Right atrium auricular region (tissue), 2 donors: ENCODE results near the gene IL12RB2. TPM values are rescaled to one million over a fixed set of nuclear protein-coding genes. Genes with fewer than 3 reads are reported as not detected.

Experiments used
- DNase-seq: peaks from one replicate; pipeline ENCODE4 v3.0.0-alpha.2; 2019; ENCODE audit warnings: low spot score
- H3K27ac ChIP-seq, 2 donors: fragments of 200-600 bp; sonication (generic); 1 replicate in 1 of 2; 2 replicates in 1 of 2; pipeline ENCODE4 v1.5.1; 2016 to 2019
- H3K27me3 ChIP-seq, 2 donors: fragments of 200-600 bp; sonication (generic); one replicate each; pipeline versions ENCODE4 v1.5.1 to v1.6.0; 2017 to 2019
- H3K36me3 ChIP-seq: fragments of 200-600 bp; sonication (generic); one replicate; pipeline ENCODE4 v1.5.1; 2016
- H3K4me1 ChIP-seq, 2 donors: fragments of 200-600 bp; sonication (generic); one replicate each; pipeline versions ENCODE4 v1.5.1 to v1.6.0; 2017 to 2019
- H3K4me3 ChIP-seq, 2 donors: fragments of 200-600 bp; sonication (generic); 1 replicate in 1 of 2; 2 replicates in 1 of 2; pipeline ENCODE4 v1.5.1; 2017 to 2019; ENCODE audit warnings: mild to moderate bottlenecking in 1 of 2, moderate library complexity in 1 of 2
- H3K9me3 ChIP-seq, 2 donors: fragments of 200-600 bp; sonication (generic); one replicate each; pipeline ENCODE4 v1.5.1; 2019
- CTCF ChIP-seq, 2 donors: fragments of 200-600 bp; sonication (generic); IDR thresholded peaks; one replicate each; pipeline ENCODE4 v1.5.1; 2019; ENCODE audit warnings: antibody characterized with exemption in 2 of 2
- total RNA-seq, 2 donors: library from RNA; depleted of rRNA; stranded (reverse); fragments of >200 nt; gene quantifications; one replicate each; pipeline ENCODE4 v1.1.0, GENCODE V29; 2016

IL12RB2 gene
- total RNA-seq, 2 donors from 2014 or later, result 0.43 to 0.44 TPM

GRCh38 chr1:67300561-67300960, 7.1 kb upstream of the IL12RB2 start:
- Histone ChIP-seq H3K27me3 (no peaks in the 10 kb centered on the region), H3K36me3 (no peaks in the 10 kb centered on the region), H3K9me3 (no peaks in the 10 kb centered on the region), H3K27ac (no peak overlapping the region), H3K4me3 (no peak overlapping the region), H3K4me1 (no peaks in the 10 kb centered on the region)
- no peak for DNase-seq
- no peak for TF ChIP-seq CTCF (IDR thresholded peaks at IDR 0.05)

GRCh38 chr1:67304023-67304422, 3.6 kb upstream of the IL12RB2 start:
- H3K27ac ChIP-seq, result no peak overlapping the region
- H3K27me3 ChIP-seq, result peaks cover 0 to 4% of the 10 kb centered on the region in 2 donors
- H3K4me3 ChIP-seq, result no peak overlapping the region
- no peaks in the 10 kb centered on the region for H3K9me3 ChIP-seq
- H3K36me3 ChIP-seq, result no peaks in the 10 kb centered on the region
- peaks cover 0 to 10% of the 10 kb centered on the region in 2 donors for H3K4me1 ChIP-seq
- TF ChIP-seq CTCF (IDR thresholded peaks at IDR 0.05), result no peak
- DNase-seq, result no peak

GRCh38 chr1:67306547-67306946, 1.1 kb upstream of the IL12RB2 start:
- Histone ChIP-seq H3K9me3 (no peaks in the 10 kb centered on the region), H3K4me1 (peaks cover 0 to 10% of the 10 kb centered on the region in 2 donors), H3K27ac (no peak overlapping the region), H3K4me3 (no peak overlapping the region), H3K27me3 (peaks cover 0 to 4% of the 10 kb centered on the region in 2 donors), H3K36me3 (no peaks in the 10 kb centered on the region)
- TF ChIP-seq CTCF (IDR thresholded peaks at IDR 0.05), result no peak
- no peak for DNase-seq

- Histone ChIP-seq H3K4me3 (peak overlapping the region; percentile 20 to 48), H3K27me3 (peaks cover 0 to 4% of the 10 kb centered on the region in 2 donors), H3K9me3 (no peaks in the 10 kb centered on the region), H3K4me1 (peaks cover 0 to 10% of the 10 kb centered on the region in 2 donors), H3K36me3 (no peaks in the 10 kb centered on the region), H3K27ac (no peak overlapping the region)
- no peak for DNase-seq
- no peak for TF ChIP-seq CTCF (IDR thresholded peaks at IDR 0.05)
These were observed 463 bp downstream of the IL12RB2 start for GRCh38 chr1:67308136-67308535.

GRCh38 chr1:67312615-67313014, 4.9 kb downstream of the IL12RB2 start:
- H3K4me1 ChIP-seq, result peaks cover 0 to 5% of the 10 kb centered on the region in 2 donors
- no peak overlapping the region for H3K4me3 ChIP-seq
- no peak for TF ChIP-seq CTCF (IDR thresholded peaks at IDR 0.05)
- H3K9me3 ChIP-seq, result no peaks in the 10 kb centered on the region
- H3K27ac ChIP-seq, result no peak overlapping the region
- no peak for DNase-seq
- no peaks in the 10 kb centered on the region for H3K27me3 ChIP-seq
- no peaks in the 10 kb centered on the region for H3K36me3 ChIP-seq

- Histone ChIP-seq H3K4me3 (no peak overlapping the region), H3K4me1 (no peaks in the 10 kb centered on the region), H3K9me3 (no peaks in the 10 kb centered on the region), H3K36me3 (no peaks in the 10 kb centered on the region), H3K27me3 (no peaks in the 10 kb centered on the region), H3K27ac (no peak overlapping the region)
- no peak for TF ChIP-seq CTCF (IDR thresholded peaks at IDR 0.05)
- no peak for DNase-seq
These were observed 6.4 kb downstream of the IL12RB2 start for GRCh38 chr1:67313934-67314671.
